ENCODE data around the gene B3GNT7.

GRCh38 chr2:231431606-231432005 is 36.1 kb downstream of the B3GNT7 start:
- TF ChIP-seq POLR2AphosphoS5 (IDR thresholded peaks at IDR 0.05; ENCODE audit: low read depth) = no peak
- TF ChIP-seq CREB1 (CRISPR knock-in tag; IDR thresholded peaks at IDR 0.05; ENCODE audit: low read depth) = no peak
